GM19099 (cell line): Measurements from ENCODE around the gene FAM171A1.

Source experiments
- POLR2A ChIP-seq: IDR thresholded peaks from 3 replicates; pipeline ENCODE4 v1.6.1; 2011; ENCODE audit warnings: low read depth; ENCODE audit not compliant: insufficient read length; ENCODE audit errors: extremely low read depth

The FAM171A1 gene

GRCh38 chr10:15227611-15228372 lies 143.3 kb downstream of the FAM171A1 start:
- no peak for TF ChIP-seq POLR2A

- TF ChIP-seq POLR2A, result no peak
Measured at GRCh38 chr10:15225511-15225910, 145.6 kb downstream of the FAM171A1 start.

GRCh38 chr10:15224948-15225347 lies 146.1 kb downstream of the FAM171A1 start:
- TF ChIP-seq POLR2A, result no peak

GRCh38 chr10:15223174-15223573 lies 147.9 kb downstream of the FAM171A1 start:
- no peak for TF ChIP-seq POLR2A

GRCh38 chr10:15222511-15222910 lies 148.6 kb downstream of the FAM171A1 start:
- TF ChIP-seq POLR2A, result no peak

- no peak for TF ChIP-seq POLR2A
Measured at GRCh38 chr10:15220445-15220844, 150.6 kb downstream of the FAM171A1 start.

GRCh38 chr10:15216700-15217099 lies 154.4 kb downstream of the FAM171A1 start:
- TF ChIP-seq POLR2A, result no peak

GRCh38 chr10:15214237-15214636 lies 156.9 kb downstream of the FAM171A1 start:
- no peak for TF ChIP-seq POLR2A

GRCh38 chr10:15213461-15213861 lies 157.6 kb downstream of the FAM171A1 start:
- no peak for TF ChIP-seq POLR2A

- TF ChIP-seq POLR2A, result no peak
Measured at GRCh38 chr10:15211464-15211979, 159.6 kb downstream of the FAM171A1 start.

GRCh38 chr10:15210521-15210920 lies 160.6 kb downstream of the FAM171A1 start:
- TF ChIP-seq POLR2A, result no peak

GRCh38 chr10:15209827-15210509 lies 161.1 kb downstream of the FAM171A1 start:
- TF ChIP-seq POLR2A, result no peak

- no peak for TF ChIP-seq POLR2A
Measured at GRCh38 chr10:15208221-15208620, 162.9 kb downstream of the FAM171A1 start.

- TF ChIP-seq POLR2A, result no peak
Measured at GRCh38 chr10:15202639-15203038, 168.4 kb downstream of the FAM171A1 start.

- no peak for TF ChIP-seq POLR2A
Measured at GRCh38 chr10:15201589-15202300, 169.3 kb downstream of the FAM171A1 start.
